H9 (cell line): ENCODE data around the gene CCDC187. TPM values are rescaled to one million over a fixed set of nuclear protein-coding genes. Genes with fewer than 3 reads are reported as not detected.

Experiments
- DNase-seq: peaks from one replicate; pipeline ENCODE4 v3.0.0-alpha.2; 2017
- H2AFZ ChIP-seq: one replicate; pipeline ENCODE4 v1.6.1; 2013; ENCODE audit warnings: mild to moderate bottlenecking, low read length, control low read depth, moderate library complexity
- H2AK5ac ChIP-seq: 2 replicates; pipeline ENCODE4 v1.6.1; 2013; ENCODE audit warnings: low read length, control low read depth, mixed read lengths; ENCODE audit not compliant: insufficient read length
- H2BK120ac ChIP-seq: one replicate; pipeline ENCODE4 v1.6.1; 2013; ENCODE audit warnings: low read depth, mild to moderate bottlenecking, low read length, control low read depth, inconsistent platforms; ENCODE audit not compliant: poor library complexity, severe bottlenecking
- H2BK12ac ChIP-seq: 2 replicates; pipeline ENCODE4 v1.6.1; 2013; ENCODE audit warnings: low read length, control low read depth, mixed read lengths, low read depth; ENCODE audit not compliant: insufficient read length
- H2BK15ac ChIP-seq: 2 replicates; pipeline ENCODE4 v1.6.1; 2013; ENCODE audit warnings: low read depth, low read length, control low read depth
- H2BK20ac ChIP-seq: one replicate; pipeline ENCODE4 v1.6.1; 2013; ENCODE audit warnings: low read depth, mild to moderate bottlenecking, low read length, control low read depth, inconsistent platforms; ENCODE audit not compliant: poor library complexity, severe bottlenecking
- H2BK5ac ChIP-seq: 2 replicates; pipeline ENCODE4 v1.6.1; 2013; ENCODE audit warnings: low read length, control low read depth, mixed read lengths; ENCODE audit not compliant: insufficient read length
- H3K14ac ChIP-seq: 2 replicates; pipeline ENCODE4 v1.6.1; 2013; ENCODE audit warnings: low read length, control low read depth; ENCODE audit not compliant: insufficient read depth
- H3K18ac ChIP-seq: 2 replicates; pipeline ENCODE4 v1.6.1; 2013; ENCODE audit warnings: low read depth, mild to moderate bottlenecking, mixed read lengths, low read length, control low read depth; ENCODE audit not compliant: insufficient read length
- H3K23ac ChIP-seq: 2 replicates; pipeline ENCODE4 v1.6.1; 2013; ENCODE audit warnings: low read length, control low read depth, mixed read lengths, low read depth; ENCODE audit not compliant: insufficient read length
- H3K23me2 ChIP-seq: 2 replicates; pipeline ENCODE4 v1.6.1; 2013; ENCODE audit warnings: low read depth, mild to moderate bottlenecking, mixed read lengths, low read length, control low read depth; ENCODE audit not compliant: insufficient read length, poor library complexity, severe bottlenecking
- H3K27ac ChIP-seq: 2 replicates; pipeline ENCODE4 v1.5.1; 2013; ENCODE audit warnings: low read length, control low read depth, mixed read lengths, low read depth; ENCODE audit not compliant: insufficient read length
- H3K27me3 ChIP-seq: 2 replicates; pipeline ENCODE4 v1.6.1; 2013; ENCODE audit warnings: low read length, control low read depth, inconsistent platforms; ENCODE audit not compliant: insufficient read depth
- H3K4ac ChIP-seq: 2 replicates; pipeline ENCODE4 v1.6.1; 2013; ENCODE audit warnings: low read depth, mild to moderate bottlenecking, control low read depth, inconsistent platforms, low read length, moderate library complexity
- H3K4me1 ChIP-seq: 2 replicates; pipeline ENCODE4 v1.6.1; 2013; ENCODE audit warnings: low read length, control low read depth, inconsistent platforms; ENCODE audit not compliant: insufficient read depth
- H3K4me2 ChIP-seq: 2 replicates; pipeline ENCODE4 v1.6.1; 2013; ENCODE audit warnings: low read length, control low read depth, mixed read lengths; ENCODE audit not compliant: insufficient read length, insufficient read depth
- H3K56ac ChIP-seq: 2 replicates; pipeline ENCODE4 v1.6.1; 2013; ENCODE audit warnings: low read depth, mild to moderate bottlenecking, mixed read lengths, low read length, control low read depth; ENCODE audit not compliant: insufficient read length
- H3K79me1 ChIP-seq: 2 replicates; pipeline ENCODE4 v1.6.1; 2013; ENCODE audit warnings: low read depth, mild to moderate bottlenecking, moderate library complexity, low read length, control low read depth, inconsistent platforms; ENCODE audit not compliant: insufficient read depth, poor library complexity, severe bottlenecking
- H3K79me2 ChIP-seq: 2 replicates; pipeline ENCODE4 v1.6.1; 2013; ENCODE audit warnings: low read length, control low read depth, inconsistent platforms; ENCODE audit not compliant: insufficient read depth
- H3K9ac ChIP-seq: 2 replicates; pipeline ENCODE4 v1.6.1; 2013; ENCODE audit warnings: low read length, control low read depth, mixed read lengths; ENCODE audit not compliant: insufficient read length; ENCODE audit errors: extremely low read depth
- H3K9me3 ChIP-seq: one replicate; pipeline ENCODE4 v1.6.1; 2013; ENCODE audit warnings: low read depth, low read length, inconsistent platforms; ENCODE audit not compliant: control insufficient read depth
- H3T11ph ChIP-seq: one replicate; pipeline ENCODE4 v1.6.1; 2013; ENCODE audit warnings: mild to moderate bottlenecking, low read length, control low read depth, inconsistent platforms
- H4K20me1 ChIP-seq: one replicate; pipeline ENCODE4 v1.6.1; 2013; ENCODE audit not compliant: control insufficient read depth, insufficient read length, insufficient read depth
- H4K5ac ChIP-seq: 2 replicates; pipeline ENCODE4 v1.6.1; 2013; ENCODE audit warnings: low read depth, mild to moderate bottlenecking, mixed read lengths, low read length, control low read depth; ENCODE audit not compliant: insufficient read length
- H4K8ac ChIP-seq: replicated peaks from 2 replicates; pipeline ENCODE4 v1.6.1; 2013; ENCODE audit warnings: low read length, control low read depth, mixed read lengths, low read depth; ENCODE audit not compliant: insufficient read length
- H4K91ac ChIP-seq: 2 replicates; pipeline ENCODE4 v1.6.1; 2013; ENCODE audit warnings: low read depth, mild to moderate bottlenecking, moderate library complexity, mixed read lengths, low read length, control low read depth; ENCODE audit not compliant: insufficient read length
- H3K27ac Mint-ChIP-seq, 3 experiments: 2 replicates in 2 of 3; 3 replicates in 1 of 3; pipeline ENCODE4 v1.8.0; 2020 to 2021; ENCODE audit warnings: mixed read lengths in 3 of 3, mild to moderate bottlenecking in 1 of 3, moderate library complexity in 1 of 3
- H3K27me3 Mint-ChIP-seq: 2 replicates; pipeline ENCODE4 v1.8.0; 2021; ENCODE audit warnings: low read depth, mild to moderate bottlenecking, moderate library complexity, mixed read lengths
- H3K36me3 Mint-ChIP-seq, 3 experiments: 2 replicates in 2 of 3; 3 replicates in 1 of 3; pipeline ENCODE4 v1.8.0; 2020 to 2021; ENCODE audit warnings: low read depth in 3 of 3, mixed read lengths in 3 of 3; ENCODE audit not compliant: insufficient read depth in 1 of 3
- H3K4me1 Mint-ChIP-seq, 2 experiments: 2 replicates each; pipeline ENCODE4 v1.8.0; 2020; ENCODE audit warnings: mixed read lengths in 2 of 2
- H3K4me3 Mint-ChIP-seq, 2 experiments: 2 replicates in 1 of 2; 3 replicates in 1 of 2; pipeline ENCODE4 v1.8.0; 2020 to 2021; ENCODE audit warnings: mild to moderate bottlenecking in 2 of 2, mixed read lengths in 2 of 2, moderate library complexity in 1 of 2
- H3K9me3 Mint-ChIP-seq, 2 experiments: 2 replicates in 1 of 2; 3 replicates in 1 of 2; pipeline ENCODE4 v1.8.0; 2020; ENCODE audit warnings: mild to moderate bottlenecking in 2 of 2, mixed read lengths in 2 of 2, moderate library complexity in 1 of 2
- whole genome bisulfite sequencing: extraction: QIAGEN DNeasy Blood & Tissue Kit; methylation state at CpG from one replicate; pipeline ENCODE4 v1.1.7; 2013; ENCODE audit warnings: missing lambda C conversion rate, low lambda C conversion rate, mixed read lengths; ENCODE audit not compliant: insufficient read length; ENCODE audit errors: extremely low coverage; 5-methylcytosine and 5-hydroxymethylcytosine counted together
- total RNA-seq: library from RNA; stranded (reverse); gene quantifications from 2 replicates; pipeline ENCODE4 v1.2.1, GENCODE V29; 2021
- TF ChIP-seq, protein P1 (sequence below): fragments of 200-600 bp; sonication (generic); conservative IDR thresholded peaks from 3 replicates; pipeline ENCODE4 v1.8.0; 2021; ENCODE audit warnings: antibody characterized with exemption, mild to moderate bottlenecking

CCDC187 gene
- total RNA-seq, 1 experiment from 2014 or later, result 0.07 TPM

DNA sequence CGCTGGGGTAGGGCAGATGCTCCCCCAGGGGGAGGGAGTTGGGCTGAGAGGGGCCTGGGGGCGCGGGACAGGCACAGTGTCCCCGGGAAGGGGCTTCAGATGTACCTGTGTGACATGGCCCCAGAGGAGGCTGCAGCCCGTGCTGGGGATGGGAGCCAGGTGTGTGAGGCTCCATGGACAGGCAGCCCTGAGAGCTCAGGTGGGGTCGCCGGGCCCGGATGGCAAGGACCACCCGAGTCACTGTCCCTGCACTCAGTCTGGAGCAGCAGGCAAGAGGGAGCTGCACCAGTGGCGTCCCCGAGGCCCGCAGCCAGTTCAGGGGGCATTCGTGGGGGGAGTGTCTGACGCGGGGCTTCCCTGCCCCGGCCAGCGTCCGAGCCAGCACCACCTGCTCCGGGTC lies 18.9 kb downstream of the CCDC187 start:
- H3K4me1 Mint-ChIP-seq, result peaks cover 4 to 7% of the 10 kb centered on the region in 2 experiments; a peak in 2 of 4 replicates
- no peak overlapping the region for H3K4ac ChIP-seq
- no peak overlapping the region for H3K23ac ChIP-seq
- DNase-seq, result no peak
- H4K5ac ChIP-seq, result no peak overlapping the region
- H4K8ac ChIP-seq, result no peak overlapping the region
- H3K9me3 Mint-ChIP-seq, result peaks cover 0 to 2% of the 10 kb centered on the region in 2 experiments; a peak in 2 of 5 replicates
- H4K20me1 ChIP-seq, result no peaks in the 10 kb centered on the region
- no peak overlapping the region for H3K14ac ChIP-seq
- WGBS, result no CpG with 5 or more reads among the region's 19 CpGs
- H3K4me1 ChIP-seq, result no peaks in the 10 kb centered on the region
- H2AK5ac ChIP-seq, result no peak overlapping the region
- no peak overlapping the region for H2BK12ac ChIP-seq
- H2BK5ac ChIP-seq, result no peak overlapping the region
- H3K79me1 ChIP-seq, result no peaks in the 10 kb centered on the region
- H2BK15ac ChIP-seq, result no peak overlapping the region
- no peak overlapping the region for H3K4me2 ChIP-seq
- no peaks in the 10 kb centered on the region for H3K36me3 Mint-ChIP-seq
- H3K27ac ChIP-seq, result no peak overlapping the region
- no peak overlapping the region for H4K91ac ChIP-seq
- H3K79me2 ChIP-seq, result no peaks in the 10 kb centered on the region
- peaks cover 3% of the 10 kb centered on the region for H3K23me2 ChIP-seq
- H3K4me3 Mint-ChIP-seq, result no peak overlapping the region
- no peak overlapping the region for H2BK20ac ChIP-seq
- no peaks in the 10 kb centered on the region for H3K27me3 ChIP-seq
- no peak overlapping the region for H2AFZ ChIP-seq
- no peaks in the 10 kb centered on the region for H3K9me3 ChIP-seq
- peaks cover 8% of the 10 kb centered on the region for H3K27me3 Mint-ChIP-seq
- TF ChIP-seq, protein P1, sequence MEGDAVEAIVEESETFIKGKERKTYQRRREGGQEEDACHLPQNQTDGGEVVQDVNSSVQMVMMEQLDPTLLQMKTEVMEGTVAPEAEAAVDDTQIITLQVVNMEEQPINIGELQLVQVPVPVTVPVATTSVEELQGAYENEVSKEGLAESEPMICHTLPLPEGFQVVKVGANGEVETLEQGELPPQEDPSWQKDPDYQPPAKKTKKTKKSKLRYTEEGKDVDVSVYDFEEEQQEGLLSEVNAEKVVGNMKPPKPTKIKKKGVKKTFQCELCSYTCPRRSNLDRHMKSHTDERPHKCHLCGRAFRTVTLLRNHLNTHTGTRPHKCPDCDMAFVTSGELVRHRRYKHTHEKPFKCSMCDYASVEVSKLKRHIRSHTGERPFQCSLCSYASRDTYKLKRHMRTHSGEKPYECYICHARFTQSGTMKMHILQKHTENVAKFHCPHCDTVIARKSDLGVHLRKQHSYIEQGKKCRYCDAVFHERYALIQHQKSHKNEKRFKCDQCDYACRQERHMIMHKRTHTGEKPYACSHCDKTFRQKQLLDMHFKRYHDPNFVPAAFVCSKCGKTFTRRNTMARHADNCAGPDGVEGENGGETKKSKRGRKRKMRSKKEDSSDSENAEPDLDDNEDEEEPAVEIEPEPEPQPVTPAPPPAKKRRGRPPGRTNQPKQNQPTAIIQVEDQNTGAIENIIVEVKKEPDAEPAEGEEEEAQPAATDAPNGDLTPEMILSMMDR, result no peak
- no peak overlapping the region for H3K56ac ChIP-seq
- no peak overlapping the region for H3K18ac ChIP-seq
- H3T11ph ChIP-seq, result no peak overlapping the region
- H3K27ac Mint-ChIP-seq, result no peak overlapping the region
- no peak overlapping the region for H3K9ac ChIP-seq
- H2BK120ac ChIP-seq, result no peak overlapping the region
